Measurements from ENCODE around the gene JADE3. TPM values are rescaled to one million over a fixed set of nuclear protein-coding genes. Genes with fewer than 3 reads are reported as not detected.

JADE3 gene
- total RNA-seq, 6 donors from 2014 or later, result 4.2 to 10.7 (median 7.8) TPM

DNA sequence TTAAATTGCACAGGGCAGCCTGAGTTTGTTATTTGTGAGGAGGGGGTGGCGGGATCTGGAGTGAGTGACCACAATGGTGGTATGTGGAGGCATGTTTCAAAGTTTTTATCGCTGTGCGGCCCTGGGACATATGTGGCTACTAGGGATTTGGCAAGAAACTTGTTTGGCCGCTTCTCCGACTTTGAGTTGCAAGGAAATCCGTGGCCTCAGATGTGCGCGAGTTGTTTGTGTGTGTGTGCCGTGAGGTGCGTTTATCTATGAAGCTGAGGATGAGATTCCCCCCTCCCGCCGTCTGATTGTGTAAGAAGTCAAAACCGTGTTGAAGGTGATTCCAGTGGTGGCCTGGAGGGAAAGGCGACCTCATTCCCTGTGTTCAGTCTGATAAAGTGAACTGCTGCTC, 1.4 kb downstream of the JADE3 start:
- H3K9me3 ChIP-seq, result peaks cover 0 to 6% (median 0%) of the 10 kb centered on the region in 4 donors
- H3K27me3 ChIP-seq, result no peaks in the 10 kb centered on the region
- no peaks in the 10 kb centered on the region for H3K4me1 ChIP-seq
- peak in 1 of 2 donors; percentile 29 for DNase-seq
- ATAC-seq (ENCODE audit: low FRiP score in 2 of 2), result no peak
- no peaks in the 10 kb centered on the region for H3K36me3 ChIP-seq
- TF ChIP-seq EP300 (IDR thresholded peaks at IDR 0.05), result no peak
- TF ChIP-seq, protein P1, sequence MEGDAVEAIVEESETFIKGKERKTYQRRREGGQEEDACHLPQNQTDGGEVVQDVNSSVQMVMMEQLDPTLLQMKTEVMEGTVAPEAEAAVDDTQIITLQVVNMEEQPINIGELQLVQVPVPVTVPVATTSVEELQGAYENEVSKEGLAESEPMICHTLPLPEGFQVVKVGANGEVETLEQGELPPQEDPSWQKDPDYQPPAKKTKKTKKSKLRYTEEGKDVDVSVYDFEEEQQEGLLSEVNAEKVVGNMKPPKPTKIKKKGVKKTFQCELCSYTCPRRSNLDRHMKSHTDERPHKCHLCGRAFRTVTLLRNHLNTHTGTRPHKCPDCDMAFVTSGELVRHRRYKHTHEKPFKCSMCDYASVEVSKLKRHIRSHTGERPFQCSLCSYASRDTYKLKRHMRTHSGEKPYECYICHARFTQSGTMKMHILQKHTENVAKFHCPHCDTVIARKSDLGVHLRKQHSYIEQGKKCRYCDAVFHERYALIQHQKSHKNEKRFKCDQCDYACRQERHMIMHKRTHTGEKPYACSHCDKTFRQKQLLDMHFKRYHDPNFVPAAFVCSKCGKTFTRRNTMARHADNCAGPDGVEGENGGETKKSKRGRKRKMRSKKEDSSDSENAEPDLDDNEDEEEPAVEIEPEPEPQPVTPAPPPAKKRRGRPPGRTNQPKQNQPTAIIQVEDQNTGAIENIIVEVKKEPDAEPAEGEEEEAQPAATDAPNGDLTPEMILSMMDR (IDR thresholded peaks at IDR 0.05), result no peak
- TF ChIP-seq POLR2AphosphoS5 (IDR thresholded peaks at IDR 0.05), result no peak
- no peak for TF ChIP-seq POLR2A (IDR thresholded peaks at IDR 0.05)
- H3K27ac ChIP-seq, result peak overlapping the region in 1 of 4 donors; percentile 88
- 2 to 39% methylated on average over 14 of the region's 14 CpGs for WGBS, 2 donors
- H3K4me3 ChIP-seq, result peak overlapping the region; percentile 20 to 79 (median 74)

DNA sequence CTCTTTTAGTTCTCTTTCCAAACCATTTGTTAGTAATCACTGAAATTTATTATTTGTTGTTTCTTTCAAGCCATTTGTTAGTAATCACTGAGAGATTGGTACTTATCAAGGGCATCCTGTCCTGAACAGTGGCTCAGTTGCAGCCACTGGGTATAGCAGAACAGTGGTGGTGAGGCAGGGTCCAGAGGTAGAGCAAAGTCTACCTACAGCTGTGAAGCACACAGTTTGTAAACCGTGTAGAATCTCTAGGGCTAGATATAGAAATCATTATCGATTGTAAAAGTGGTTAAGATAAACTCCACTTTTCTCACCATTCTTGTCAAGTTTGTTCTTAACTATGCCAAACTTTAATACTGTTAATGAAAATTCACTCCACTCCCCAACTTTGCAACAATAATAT, 4.1 kb downstream of the JADE3 start:
- no peak overlapping the region for H3K27ac ChIP-seq
- peaks cover 0 to 6% (median 0%) of the 10 kb centered on the region in 4 donors for H3K9me3 ChIP-seq
- H3K4me3 ChIP-seq, result no peak overlapping the region
- ATAC-seq (ENCODE audit: low FRiP score in 2 of 2) (no peak), DNase-seq (no peak)
- TF ChIP-seq POLR2AphosphoS5 (IDR thresholded peaks at IDR 0.05) (no peak), POLR2A (IDR thresholded peaks at IDR 0.05) (no peak), EP300 (IDR thresholded peaks at IDR 0.05) (no peak)
- TF ChIP-seq, protein P1 (IDR thresholded peaks at IDR 0.05), result no peak
- H3K36me3 ChIP-seq, result no peaks in the 10 kb centered on the region
- H3K4me1 ChIP-seq, result no peaks in the 10 kb centered on the region
- WGBS, 2 donors, result 60 to 69% methylated on average over 2 of the region's 2 CpGs
- no peaks in the 10 kb centered on the region for H3K27me3 ChIP-seq

DNA sequence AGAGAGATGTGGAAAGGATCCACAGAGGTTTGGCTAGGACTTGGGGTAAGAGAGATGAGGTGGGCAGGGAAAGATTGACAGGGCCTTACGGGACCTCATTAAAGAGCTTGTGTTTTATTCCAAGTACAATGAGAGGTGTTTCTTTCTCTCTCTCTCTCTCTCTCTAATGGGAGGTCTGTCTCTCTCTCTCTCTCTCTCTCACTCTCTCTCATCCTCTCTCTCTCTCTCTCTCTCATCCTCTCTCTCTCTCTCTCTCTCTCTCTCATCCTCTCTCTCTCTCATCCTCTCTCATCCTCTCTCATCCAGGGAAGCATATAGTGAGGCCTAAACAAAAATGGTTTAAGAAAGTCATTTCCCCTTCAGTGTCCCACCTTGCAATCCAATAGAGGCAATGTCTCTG, 5.4 kb downstream of the JADE3 start:
- TF ChIP-seq, protein P1 (IDR thresholded peaks at IDR 0.05), result no peak
- TF ChIP-seq POLR2A (IDR thresholded peaks at IDR 0.05) (no peak), EP300 (IDR thresholded peaks at IDR 0.05) (no peak), POLR2AphosphoS5 (IDR thresholded peaks at IDR 0.05) (no peak)
- WGBS, 2 donors, result 94 to 100% methylated on average over 1 of the region's 1 CpG
- no peak overlapping the region for H3K4me3 ChIP-seq
- H3K27ac ChIP-seq, result no peak overlapping the region
- no peaks in the 10 kb centered on the region for H3K36me3 ChIP-seq
- no peaks in the 10 kb centered on the region for H3K9me3 ChIP-seq
- H3K27me3 ChIP-seq, result no peaks in the 10 kb centered on the region
- ATAC-seq (ENCODE audit: low FRiP score in 2 of 2) (no peak), DNase-seq (no peak)
- H3K4me1 ChIP-seq, result no peaks in the 10 kb centered on the region

DNA sequence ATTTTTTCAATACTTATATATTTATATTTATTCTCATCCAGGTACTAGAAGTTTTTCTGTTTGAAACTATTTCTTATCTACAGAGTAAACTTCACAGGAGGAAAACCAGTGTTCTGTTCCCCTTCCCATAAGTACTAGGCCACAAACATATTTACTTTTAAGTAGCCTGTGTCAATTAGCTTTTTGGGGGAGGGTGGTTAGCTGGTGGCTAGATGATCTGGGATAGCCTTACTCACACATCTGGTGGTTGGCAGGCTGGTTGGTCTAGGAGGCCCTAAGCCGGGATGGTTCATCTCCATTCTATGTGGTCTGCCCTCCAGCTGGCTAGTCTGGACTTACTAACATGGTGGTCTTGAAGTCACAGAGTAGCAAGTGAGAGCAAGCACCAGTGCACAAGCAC, 6.2 kb downstream of the JADE3 start:
- no peak for ATAC-seq (ENCODE audit: low FRiP score in 2 of 2)
- Histone ChIP-seq H3K4me3 (no peak overlapping the region), H3K27me3 (no peaks in the 10 kb centered on the region), H3K36me3 (no peaks in the 10 kb centered on the region), H3K27ac (no peak overlapping the region), H3K9me3 (no peaks in the 10 kb centered on the region), H3K4me1 (no peaks in the 10 kb centered on the region)
- TF ChIP-seq EP300 (IDR thresholded peaks at IDR 0.05) (no peak), POLR2AphosphoS5 (IDR thresholded peaks at IDR 0.05) (no peak), POLR2A (IDR thresholded peaks at IDR 0.05) (no peak)
- TF ChIP-seq, protein P1 (IDR thresholded peaks at IDR 0.05), result no peak
- 80% methylated on average over 1 of the region's 1 CpG; no CpG with 5 or more reads in 1 of the 2 donors for whole genome bisulfite sequencing, 2 donors
- DNase-seq, result no peak

DNA sequence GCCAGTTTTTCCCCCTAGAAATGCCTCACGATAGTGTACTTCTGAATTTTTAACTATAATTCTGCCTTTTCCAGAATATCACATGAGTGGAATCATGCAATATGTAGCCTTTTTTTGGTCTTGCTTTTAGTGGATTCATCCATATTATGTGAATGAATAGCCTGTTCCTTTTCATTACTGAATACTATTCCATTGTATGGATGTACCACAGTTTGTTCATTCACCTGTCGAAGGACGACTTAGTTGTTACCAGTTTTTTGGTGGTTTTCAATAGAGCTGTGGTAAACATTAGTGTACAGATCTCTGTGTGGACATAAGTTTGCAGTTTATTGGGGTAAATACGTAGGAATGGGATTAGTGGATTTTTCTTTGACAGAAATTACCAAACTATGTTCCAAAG, 8.0 kb downstream of the JADE3 start:
- ATAC-seq (ENCODE audit: low FRiP score in 2 of 2) (no peak), DNase-seq (no peak)
- Histone ChIP-seq H3K27me3 (no peaks in the 10 kb centered on the region), H3K4me1 (no peaks in the 10 kb centered on the region), H3K36me3 (no peaks in the 10 kb centered on the region), H3K27ac (no peak overlapping the region), H3K4me3 (no peak overlapping the region), H3K9me3 (no peaks in the 10 kb centered on the region)
- TF ChIP-seq POLR2AphosphoS5 (IDR thresholded peaks at IDR 0.05), result no peak
- no peak for TF ChIP-seq POLR2A (IDR thresholded peaks at IDR 0.05)
- TF ChIP-seq, protein P1 (IDR thresholded peaks at IDR 0.05), result no peak
- no peak for TF ChIP-seq EP300 (IDR thresholded peaks at IDR 0.05)
- WGBS, 2 donors, result 69 to 73% methylated on average over 4 of the region's 4 CpGs
